GM19468 (cell line): ENCODE data around the gene GRAMD2A.

Source experiments
- ATAC-seq: cut with Tn5 transposase; IDR thresholded peaks from one replicate; pipeline ENCODE4 v1.9.1; 2021; ENCODE audit warnings: mild to moderate bottlenecking, moderate library complexity, moderate number of reproducible peaks; ENCODE audit not compliant: unreplicated experiment; ENCODE audit errors: extremely low read depth

The GRAMD2A gene

DNA sequence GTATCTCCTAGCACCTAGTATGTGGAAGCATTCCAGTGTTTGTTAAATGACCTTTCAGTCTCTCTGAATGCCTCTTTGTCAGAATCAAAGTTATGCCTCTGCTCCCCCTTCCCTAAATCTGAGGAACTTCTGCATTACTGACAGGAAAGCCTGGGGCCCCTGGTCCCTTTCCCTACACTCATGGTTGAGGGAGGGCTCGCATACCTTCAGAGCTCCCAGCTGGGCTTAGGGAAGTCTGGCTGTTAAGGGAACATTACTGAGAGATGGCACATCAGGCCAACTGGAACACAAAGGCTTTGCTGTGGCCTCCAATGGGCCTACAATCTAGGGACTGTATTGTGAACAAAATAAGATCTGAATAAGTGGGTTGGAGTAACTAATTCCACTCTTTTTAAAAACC is 23.1 kb upstream of the GRAMD2A start:
- no peak for ATAC-seq

GRCh38 chr15:72217216-72217615 is 19.6 kb upstream of the GRAMD2A start:
- no peak for ATAC-seq

GRCh38 chr15:72216079-72216478 is 18.5 kb upstream of the GRAMD2A start:
- ATAC-seq = no peak

- ATAC-seq = no peak
Measured at GRCh38 chr15:72207558-72208085, 10.0 kb upstream of the GRAMD2A start.

GRCh38 chr15:72206677-72207000 is 9.1 kb upstream of the GRAMD2A start:
- no peak for ATAC-seq

GRCh38 chr15:72205896-72206676 is 8.5 kb upstream of the GRAMD2A start:
- no peak for ATAC-seq

- ATAC-seq = no peak
Measured at GRCh38 chr15:72205273-72205672, 7.7 kb upstream of the GRAMD2A start.

- ATAC-seq = no peak
Measured at GRCh38 chr15:72203507-72203837, 5.9 kb upstream of the GRAMD2A start.

- ATAC-seq = no peak
Measured at GRCh38 chr15:72202801-72203506, 5.4 kb upstream of the GRAMD2A start.

- no peak for ATAC-seq
Measured at GRCh38 chr15:72202302-72202701, 4.7 kb upstream of the GRAMD2A start.

GRCh38 chr15:72201391-72201921 is 3.9 kb upstream of the GRAMD2A start:
- ATAC-seq = no peak

- no peak for ATAC-seq
Measured at GRCh38 chr15:72200395-72201237, 3.0 kb upstream of the GRAMD2A start.

GRCh38 chr15:72199721-72200212 is 2.2 kb upstream of the GRAMD2A start:
- no peak for ATAC-seq

DNA sequence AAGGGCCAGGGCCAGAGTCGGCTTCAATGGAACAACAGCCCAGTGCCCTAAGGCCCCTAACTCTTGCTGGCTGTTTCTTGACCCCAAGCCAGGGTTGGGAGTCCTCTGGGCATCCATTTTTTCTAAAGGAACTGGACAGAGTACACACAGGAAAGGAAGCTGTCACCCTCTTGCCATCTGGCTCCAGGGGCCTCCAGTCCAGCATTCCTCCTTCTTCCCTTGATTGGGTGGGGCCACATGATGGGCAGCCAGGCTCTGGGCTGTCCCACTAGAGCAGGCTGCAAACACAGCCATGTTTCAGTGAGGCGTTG is 1.6 kb upstream of the GRAMD2A start:
- no peak for ATAC-seq

DNA sequence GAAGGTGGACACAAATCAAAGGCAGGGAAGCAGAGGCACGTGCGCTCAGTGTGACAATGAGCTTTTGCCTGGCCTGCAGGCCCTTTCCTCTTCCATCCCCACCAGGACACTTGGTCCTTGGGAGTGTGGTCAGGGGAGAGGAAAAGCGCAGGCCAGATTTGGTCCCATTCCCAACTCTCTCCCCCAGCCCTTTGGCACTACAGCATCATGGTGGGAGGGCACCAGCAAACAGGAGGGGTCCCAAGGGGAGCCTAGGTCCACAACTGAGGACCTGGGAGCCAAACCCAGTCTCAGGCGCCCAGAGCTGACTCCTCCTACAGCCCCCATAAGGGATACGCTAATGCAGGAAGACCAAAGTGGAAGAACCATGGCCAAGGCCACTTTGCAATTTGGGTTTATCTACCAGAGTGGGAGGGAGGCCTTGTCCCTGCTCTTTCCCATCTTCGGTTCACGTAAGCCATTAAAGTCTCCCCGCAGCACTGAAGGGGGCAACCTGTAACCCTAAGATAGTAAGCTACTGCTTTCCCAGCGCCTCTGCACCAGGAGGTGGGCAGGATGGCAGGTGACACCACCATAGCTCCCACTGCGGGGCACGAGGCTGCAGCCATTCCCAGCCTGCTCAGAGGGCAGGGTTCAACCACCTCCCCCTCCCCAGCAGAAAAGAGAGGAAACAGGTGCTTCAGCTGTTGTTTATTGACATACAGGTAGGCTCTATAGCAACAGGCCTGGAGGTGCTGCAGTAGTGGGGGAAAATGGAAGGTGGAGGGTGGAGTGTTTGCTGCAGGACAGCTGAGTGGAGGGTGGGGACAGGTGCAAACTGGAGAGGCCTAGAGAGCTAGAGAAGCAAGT is 993 bp upstream of the GRAMD2A start:
- ATAC-seq = no peak

- ATAC-seq = no peak
Measured at GRCh38 chr15:72197041-72197459, 537 bp downstream of the GRAMD2A start.

DNA sequence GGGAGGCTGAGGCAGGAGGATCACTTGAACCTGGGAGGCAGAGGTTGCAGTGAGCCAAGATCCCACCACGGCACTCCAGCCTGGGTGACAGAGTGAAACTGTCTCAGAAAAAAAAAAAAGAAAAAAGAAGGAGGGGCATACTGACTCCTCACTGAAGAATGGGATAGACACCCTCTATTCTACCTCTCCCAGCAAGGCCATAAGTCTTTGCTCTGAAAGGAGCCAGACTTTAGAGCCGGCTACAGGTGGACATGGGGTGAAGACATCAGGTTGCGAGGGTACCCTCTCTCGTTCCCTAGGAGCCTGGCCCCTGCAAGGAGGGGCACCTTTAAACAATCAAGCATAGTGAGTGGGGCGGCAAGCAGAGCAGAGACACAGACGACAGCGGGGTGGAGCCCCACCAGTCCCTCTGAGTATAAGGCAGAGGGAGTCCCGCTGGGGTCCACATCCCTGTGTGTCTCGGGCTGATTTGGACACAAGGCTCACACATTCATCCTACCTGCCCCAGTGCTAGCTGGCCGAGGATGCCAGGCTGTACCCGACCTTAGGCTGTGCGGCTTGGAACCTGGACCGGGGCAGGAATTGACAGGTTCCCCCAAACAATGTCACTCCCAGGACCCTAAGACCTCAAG is 1.1 kb downstream of the GRAMD2A start:
- ATAC-seq = no peak

DNA sequence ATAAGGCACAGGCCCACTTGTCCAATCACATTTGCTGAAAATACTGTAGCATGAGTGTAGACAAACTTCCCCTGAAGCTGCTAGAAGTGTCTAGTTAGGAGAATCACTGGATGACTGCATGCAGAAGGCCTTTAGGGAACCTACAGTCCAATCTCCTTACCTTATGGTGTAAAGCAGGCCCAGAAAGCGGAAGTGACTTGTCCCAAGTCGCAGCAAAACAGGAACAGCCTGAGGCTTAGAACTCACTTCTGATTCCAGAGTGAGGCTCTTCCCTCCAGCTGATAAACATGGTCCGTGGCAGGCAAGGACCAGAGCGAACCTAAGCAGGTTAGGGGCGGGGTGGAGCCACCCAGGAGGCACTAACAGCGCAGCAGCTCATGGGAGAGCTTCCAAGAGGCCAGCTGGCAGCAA is 2.5 kb downstream of the GRAMD2A start:
- no peak for ATAC-seq

GRCh38 chr15:72193836-72194396 is 3.7 kb downstream of the GRAMD2A start:
- no peak for ATAC-seq
